ENCODE results near the gene ZNF316. TPM values are rescaled to one million over a fixed set of nuclear protein-coding genes. Genes with fewer than 3 reads are reported as not detected.

The ZNF316 gene
- polyA plus RNA-seq, 1 of the 3 experiments (the other 2 are of a cell fraction) = 18.6 TPM

DNA sequence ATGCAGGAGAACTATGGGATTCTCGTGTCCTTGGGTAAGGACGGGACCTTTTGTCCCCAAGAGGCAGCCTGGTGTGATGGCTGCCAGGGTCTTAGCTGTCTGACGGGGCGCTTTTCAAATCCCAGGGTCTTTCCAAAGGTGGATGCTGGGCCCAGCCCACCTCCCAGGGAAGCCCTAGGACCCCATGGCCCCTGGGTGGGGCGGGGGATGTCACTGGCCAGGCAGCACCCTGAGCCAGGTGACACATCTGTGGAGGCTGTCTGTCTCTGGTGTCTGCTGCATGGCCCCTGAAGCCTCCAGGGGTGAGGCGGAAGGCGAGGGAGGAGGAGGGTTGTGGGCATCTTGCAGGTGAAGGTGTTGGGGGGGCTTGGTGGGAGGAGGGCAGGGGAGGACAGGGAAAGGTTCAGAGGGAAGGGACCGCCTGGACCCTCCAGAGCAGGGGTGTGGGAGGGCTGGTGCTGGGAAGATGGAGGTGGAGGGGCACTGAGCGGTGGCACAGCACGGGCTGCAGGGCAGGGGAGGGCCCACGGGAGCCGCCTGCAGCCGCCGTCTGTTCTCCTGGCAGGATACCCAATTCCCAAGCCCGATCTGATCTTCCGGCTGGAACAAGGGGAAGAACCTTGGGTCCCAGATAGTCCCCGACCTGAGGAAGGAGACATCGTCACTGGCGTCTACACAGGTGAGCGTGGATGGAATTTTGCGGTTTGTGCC, 7.0 kb downstream of the ZNF316 start:
- H3K27me3 ChIP-seq (ENCODE audit: insufficient read depth) = no peaks in the 10 kb centered on the region
- H3K4me2 ChIP-seq = no peak overlapping the region
- no peaks in the 10 kb centered on the region for H3K9me2 ChIP-seq
- ChIA-PET POLR2A (no interaction called here), CTCF (interaction anchor here (0.6 to 1.1 kb wide), 2 partner anchors 77 to 308 kb away, joined by 3 read pairs; no protein-coding TSS in a partner anchor)
- peaks cover 0 to under 1% of the 10 kb centered on the region in 2 experiments; a peak in 1 of 4 replicates for H3K4me1 ChIP-seq (ENCODE audit: control insufficient read depth in 1 of 2, insufficient read depth in 2 of 2, low read depth in 1 of 2, low read length in 1 of 2)
- H3K27ac ChIP-seq (ENCODE audit: low read depth in 2 of 2, low read length in 1 of 2) = no peak overlapping the region
- H3K9ac ChIP-seq = no peak overlapping the region
- H3K4me3 ChIP-seq (ENCODE audit: low read depth in 2 of 2, low read length in 1 of 2) = no peak overlapping the region
- no peak for DNase-seq
- H3F3A ChIP-seq (replicated peaks; ENCODE audit: insufficient read depth) = no peaks in the 10 kb centered on the region
- no peak for TF ChIP-seq JUND (IDR thresholded peaks at IDR 0.05)
- no peak for TF ChIP-seq FOSL2 (IDR thresholded peaks at IDR 0.05; ENCODE audit: borderline replicate concordance, low read depth)
- TF ChIP-seq, protein P1, sequence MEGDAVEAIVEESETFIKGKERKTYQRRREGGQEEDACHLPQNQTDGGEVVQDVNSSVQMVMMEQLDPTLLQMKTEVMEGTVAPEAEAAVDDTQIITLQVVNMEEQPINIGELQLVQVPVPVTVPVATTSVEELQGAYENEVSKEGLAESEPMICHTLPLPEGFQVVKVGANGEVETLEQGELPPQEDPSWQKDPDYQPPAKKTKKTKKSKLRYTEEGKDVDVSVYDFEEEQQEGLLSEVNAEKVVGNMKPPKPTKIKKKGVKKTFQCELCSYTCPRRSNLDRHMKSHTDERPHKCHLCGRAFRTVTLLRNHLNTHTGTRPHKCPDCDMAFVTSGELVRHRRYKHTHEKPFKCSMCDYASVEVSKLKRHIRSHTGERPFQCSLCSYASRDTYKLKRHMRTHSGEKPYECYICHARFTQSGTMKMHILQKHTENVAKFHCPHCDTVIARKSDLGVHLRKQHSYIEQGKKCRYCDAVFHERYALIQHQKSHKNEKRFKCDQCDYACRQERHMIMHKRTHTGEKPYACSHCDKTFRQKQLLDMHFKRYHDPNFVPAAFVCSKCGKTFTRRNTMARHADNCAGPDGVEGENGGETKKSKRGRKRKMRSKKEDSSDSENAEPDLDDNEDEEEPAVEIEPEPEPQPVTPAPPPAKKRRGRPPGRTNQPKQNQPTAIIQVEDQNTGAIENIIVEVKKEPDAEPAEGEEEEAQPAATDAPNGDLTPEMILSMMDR (IDR thresholded peaks at IDR 0.05) = no peak
- no peak for TF ChIP-seq SIN3A (IDR thresholded peaks at IDR 0.05; ENCODE audit: borderline replicate concordance, low read depth, low read length)
- TF ChIP-seq GATA2 (CRISPR knock-in tag; IDR thresholded peaks at IDR 0.05) = no peak
- no peak for TF ChIP-seq CHD2 (IDR thresholded peaks at IDR 0.05; ENCODE audit: low read length, partially characterized antibody)
- no peak for TF ChIP-seq RXRA (IDR thresholded peaks at IDR 0.05; ENCODE audit: borderline replicate concordance, low read depth)
- TF ChIP-seq NFIC (IDR thresholded peaks at IDR 0.05; ENCODE audit: borderline replicate concordance) = no peak
- TF ChIP-seq, protein P2, sequence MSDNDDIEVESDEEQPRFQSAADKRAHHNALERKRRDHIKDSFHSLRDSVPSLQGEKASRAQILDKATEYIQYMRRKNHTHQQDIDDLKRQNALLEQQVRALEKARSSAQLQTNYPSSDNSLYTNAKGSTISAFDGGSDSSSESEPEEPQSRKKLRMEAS (IDR thresholded peaks at IDR 0.05; ENCODE audit: low read depth) = no peak
- no peak for TF ChIP-seq YY1 (IDR thresholded peaks at IDR 0.05; ENCODE audit: low read depth)
- no peak for TF ChIP-seq SMC3 (IDR thresholded peaks at IDR 0.05; ENCODE audit: low read depth, low read length)
- TF ChIP-seq, protein P3, sequence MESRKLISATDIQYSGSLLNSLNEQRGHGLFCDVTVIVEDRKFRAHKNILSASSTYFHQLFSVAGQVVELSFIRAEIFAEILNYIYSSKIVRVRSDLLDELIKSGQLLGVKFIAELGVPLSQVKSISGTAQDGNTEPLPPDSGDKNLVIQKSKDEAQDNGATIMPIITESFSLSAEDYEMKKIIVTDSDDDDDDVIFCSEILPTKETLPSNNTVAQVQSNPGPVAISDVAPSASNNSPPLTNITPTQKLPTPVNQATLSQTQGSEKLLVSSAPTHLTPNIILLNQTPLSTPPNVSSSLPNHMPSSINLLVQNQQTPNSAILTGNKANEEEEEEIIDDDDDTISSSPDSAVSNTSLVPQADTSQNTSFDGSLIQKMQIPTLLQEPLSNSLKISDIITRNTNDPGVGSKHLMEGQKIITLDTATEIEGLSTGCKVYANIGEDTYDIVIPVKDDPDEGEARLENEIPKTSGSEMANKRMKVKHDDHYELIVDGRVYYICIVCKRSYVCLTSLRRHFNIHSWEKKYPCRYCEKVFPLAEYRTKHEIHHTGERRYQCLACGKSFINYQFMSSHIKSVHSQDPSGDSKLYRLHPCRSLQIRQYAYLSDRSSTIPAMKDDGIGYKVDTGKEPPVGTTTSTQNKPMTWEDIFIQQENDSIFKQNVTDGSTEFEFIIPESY (IDR thresholded peaks at IDR 0.05; ENCODE audit: borderline replicate concordance, low read depth) = no peak
- no peak for TF ChIP-seq RCOR1 (IDR thresholded peaks at IDR 0.05; ENCODE audit: low read length)
- TF ChIP-seq, protein P4, sequence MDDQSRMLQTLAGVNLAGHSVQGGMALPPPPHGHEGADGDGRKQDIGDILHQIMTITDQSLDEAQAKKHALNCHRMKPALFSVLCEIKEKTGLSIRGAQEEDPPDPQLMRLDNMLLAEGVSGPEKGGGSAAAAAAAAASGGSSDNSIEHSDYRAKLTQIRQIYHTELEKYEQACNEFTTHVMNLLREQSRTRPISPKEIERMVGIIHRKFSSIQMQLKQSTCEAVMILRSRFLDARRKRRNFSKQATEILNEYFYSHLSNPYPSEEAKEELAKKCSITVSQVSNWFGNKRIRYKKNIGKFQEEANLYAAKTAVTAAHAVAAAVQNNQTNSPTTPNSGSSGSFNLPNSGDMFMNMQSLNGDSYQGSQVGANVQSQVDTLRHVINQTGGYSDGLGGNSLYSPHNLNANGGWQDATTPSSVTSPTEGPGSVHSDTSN (IDR thresholded peaks at IDR 0.05) = no peak
- TF ChIP-seq EP300 (IDR thresholded peaks at IDR 0.05; ENCODE audit: borderline replicate concordance in 1 of 2, low read depth in 1 of 2, low read length in 1 of 2) = no peak
- TF ChIP-seq TCF12 (IDR thresholded peaks at IDR 0.05) = no peak
- TF ChIP-seq, protein P5, sequence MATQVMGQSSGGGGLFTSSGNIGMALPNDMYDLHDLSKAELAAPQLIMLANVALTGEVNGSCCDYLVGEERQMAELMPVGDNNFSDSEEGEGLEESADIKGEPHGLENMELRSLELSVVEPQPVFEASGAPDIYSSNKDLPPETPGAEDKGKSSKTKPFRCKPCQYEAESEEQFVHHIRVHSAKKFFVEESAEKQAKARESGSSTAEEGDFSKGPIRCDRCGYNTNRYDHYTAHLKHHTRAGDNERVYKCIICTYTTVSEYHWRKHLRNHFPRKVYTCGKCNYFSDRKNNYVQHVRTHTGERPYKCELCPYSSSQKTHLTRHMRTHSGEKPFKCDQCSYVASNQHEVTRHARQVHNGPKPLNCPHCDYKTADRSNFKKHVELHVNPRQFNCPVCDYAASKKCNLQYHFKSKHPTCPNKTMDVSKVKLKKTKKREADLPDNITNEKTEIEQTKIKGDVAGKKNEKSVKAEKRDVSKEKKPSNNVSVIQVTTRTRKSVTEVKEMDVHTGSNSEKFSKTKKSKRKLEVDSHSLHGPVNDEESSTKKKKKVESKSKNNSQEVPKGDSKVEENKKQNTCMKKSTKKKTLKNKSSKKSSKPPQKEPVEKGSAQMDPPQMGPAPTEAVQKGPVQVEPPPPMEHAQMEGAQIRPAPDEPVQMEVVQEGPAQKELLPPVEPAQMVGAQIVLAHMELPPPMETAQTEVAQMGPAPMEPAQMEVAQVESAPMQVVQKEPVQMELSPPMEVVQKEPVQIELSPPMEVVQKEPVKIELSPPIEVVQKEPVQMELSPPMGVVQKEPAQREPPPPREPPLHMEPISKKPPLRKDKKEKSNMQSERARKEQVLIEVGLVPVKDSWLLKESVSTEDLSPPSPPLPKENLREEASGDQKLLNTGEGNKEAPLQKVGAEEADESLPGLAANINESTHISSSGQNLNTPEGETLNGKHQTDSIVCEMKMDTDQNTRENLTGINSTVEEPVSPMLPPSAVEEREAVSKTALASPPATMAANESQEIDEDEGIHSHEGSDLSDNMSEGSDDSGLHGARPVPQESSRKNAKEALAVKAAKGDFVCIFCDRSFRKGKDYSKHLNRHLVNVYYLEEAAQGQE (IDR thresholded peaks at IDR 0.05; ENCODE audit: low read depth, low read length) = no peak
- no peak for TF ChIP-seq ELF1 (IDR thresholded peaks at IDR 0.05)
- no peak for TF ChIP-seq FOXJ3 (CRISPR knock-in tag; IDR thresholded peaks at IDR 0.05)
- H3K36me3 ChIP-seq (replicated peaks in 1 of 2; ENCODE audit: control insufficient read depth in 1 of 2, insufficient read depth in 2 of 2, low read length in 1 of 2) = peaks cover 39 to 93% of the 10 kb centered on the region in 2 experiments
- H2AFZ ChIP-seq (ENCODE audit: low read depth) = no peak overlapping the region
- WGBS (ENCODE audit: low lambda C conversion rate) = 96% methylated on average over 19 of the region's 21 CpGs
- H4K20me1 ChIP-seq (ENCODE audit: insufficient read depth) = peaks cover 33% of the 10 kb centered on the region; the same call in 1 of the 2 replicates
- H3K9me3 ChIP-seq = no peaks in the 10 kb centered on the region
- peaks cover 38% of the 10 kb centered on the region for H3K79me2 ChIP-seq (ENCODE audit: insufficient read depth)
